Testis (tissue), 2 donors: ENCODE results near the gene KLF8.

Experiments
- CTCF ChIP-seq, 3 experiments: fragments of 450-650 bp in 2 of 3; fragments of 200-600 bp in 1 of 3; sonication (generic) in 1 of 3; IDR thresholded peaks; one replicate each; pipeline ENCODE4 v1.5.1; 2016 to 2019; ENCODE audit warnings: antibody characterized with exemption in 3 of 3, mild to moderate bottlenecking in 2 of 3, moderate library complexity in 1 of 3
- POLR2A ChIP-seq: fragments of 450-650 bp; IDR thresholded peaks from one replicate; pipeline ENCODE4 v1.6.1; 2017; ENCODE audit warnings: antibody characterized with exemption, mild to moderate bottlenecking, moderate library complexity

GRCh38 chrX:56248492-56248891 lies 16.3 kb downstream of the KLF8 start:
- TF ChIP-seq CTCF (IDR thresholded peaks at IDR 0.05) (peak; percentile 32 to 44 (median 44)), POLR2A (no peak)
